Activated naive CD4-positive, alpha-beta T cell (primary cell): ENCODE results near the gene OXCT2.

ENCODE experiments used
- DNase-seq, 4 experiments: peaks; one replicate each; lab custom pipeline; 2025; lab: John Stamatoyannopoulos, UW

Gene OXCT2

DNA sequence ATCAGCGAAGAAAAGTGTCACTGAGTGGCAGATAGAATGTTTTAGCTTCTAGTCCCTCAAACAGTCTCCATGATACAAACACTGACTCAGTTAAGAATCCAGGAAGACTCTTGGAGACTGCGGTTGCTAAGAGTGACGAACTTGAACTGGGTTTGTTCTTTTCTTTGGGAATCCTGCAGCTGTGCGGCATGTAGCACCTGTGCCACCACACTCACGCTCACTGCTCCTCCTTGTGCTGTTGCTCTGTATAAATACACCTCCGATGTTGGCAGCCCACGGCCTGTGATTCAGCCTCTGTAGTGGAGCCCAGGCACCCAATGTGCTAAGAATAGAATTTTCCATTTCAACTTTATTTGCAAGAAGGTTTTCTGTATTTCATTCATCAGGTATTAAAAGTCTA lies 38.0 kb downstream of the OXCT2 start:
- DNase-seq, result no peak

DNA sequence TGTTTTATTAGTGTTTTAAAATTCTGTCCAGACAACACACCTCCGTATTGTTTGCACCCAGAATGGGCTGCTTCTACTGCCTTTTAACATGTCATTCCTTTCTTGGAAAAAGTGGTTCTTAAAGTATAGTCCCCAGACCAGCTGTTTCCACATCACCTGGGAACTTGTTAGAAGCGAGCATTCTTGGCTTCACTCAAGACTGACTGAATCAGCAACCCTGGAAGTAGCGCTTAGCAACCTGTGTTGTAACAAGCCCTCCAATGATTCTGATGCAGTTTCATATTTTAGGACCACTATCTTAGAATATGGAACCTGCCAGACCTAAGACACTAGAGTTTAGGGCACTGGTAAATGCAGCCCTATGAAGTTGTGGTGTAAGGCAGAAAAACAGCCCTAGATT lies 38.4 kb downstream of the OXCT2 start:
- DNase-seq, result no peak

DNA sequence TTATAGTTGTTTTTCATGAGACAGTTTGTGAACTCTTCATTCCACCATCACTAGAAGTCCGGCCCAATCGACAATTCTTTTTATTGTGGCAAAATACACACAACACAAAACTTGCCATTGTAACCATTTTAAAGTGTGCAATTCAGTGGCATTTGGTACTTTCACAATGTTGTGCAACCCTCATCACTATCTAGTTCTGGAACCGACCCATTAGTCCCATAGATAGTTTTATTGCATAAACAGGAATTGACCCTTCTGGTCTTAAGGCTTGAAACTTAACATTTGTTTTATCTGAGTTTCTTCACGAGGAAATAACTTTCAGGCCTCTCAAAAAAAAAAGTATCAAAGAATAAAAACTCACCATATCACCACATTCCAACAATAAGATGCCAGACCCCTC lies 41.3 kb downstream of the OXCT2 start:
- no peak for DNase-seq

DNA sequence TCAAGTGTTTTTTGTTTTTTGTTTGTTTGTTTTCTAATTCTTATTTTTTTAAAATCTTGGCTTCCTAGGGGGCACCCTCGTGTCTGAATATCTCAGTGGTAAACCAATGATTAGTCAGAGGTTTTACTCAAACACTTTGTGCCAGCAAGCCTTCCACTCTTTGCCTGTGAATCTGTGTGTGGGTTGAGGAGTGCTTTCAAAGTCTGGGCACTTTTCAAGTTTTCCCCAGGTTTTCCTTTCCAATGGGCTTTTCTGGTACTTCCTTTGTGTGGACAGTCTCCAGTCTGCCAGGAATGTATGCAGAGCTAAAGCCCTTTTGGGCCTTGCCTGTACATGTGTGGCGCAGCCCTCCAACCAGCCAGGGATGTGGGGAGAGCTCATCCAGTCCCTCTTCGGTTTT lies 42.1 kb downstream of the OXCT2 start:
- DNase-seq, result no peak

DNA sequence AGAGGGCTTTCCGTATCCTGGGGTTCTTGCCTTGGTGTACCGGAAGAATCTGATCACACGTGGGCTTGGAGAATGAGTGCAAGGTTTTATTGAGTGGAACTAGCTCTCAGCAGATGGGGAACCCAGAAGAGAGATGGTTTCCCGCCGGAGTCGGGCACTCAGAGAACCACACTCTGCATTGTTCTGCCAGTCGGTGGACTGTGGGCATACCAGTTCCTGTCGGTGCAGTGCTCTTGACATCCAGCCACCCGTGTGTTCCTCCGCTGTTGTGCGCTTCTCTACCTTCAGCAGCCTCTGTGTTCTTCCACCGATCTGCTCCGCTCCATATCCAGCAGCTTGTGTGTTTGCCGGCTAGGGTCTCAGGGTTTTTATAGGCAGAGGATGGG lies 43.2 kb downstream of the OXCT2 start:
- DNase-seq, result no peak

DNA sequence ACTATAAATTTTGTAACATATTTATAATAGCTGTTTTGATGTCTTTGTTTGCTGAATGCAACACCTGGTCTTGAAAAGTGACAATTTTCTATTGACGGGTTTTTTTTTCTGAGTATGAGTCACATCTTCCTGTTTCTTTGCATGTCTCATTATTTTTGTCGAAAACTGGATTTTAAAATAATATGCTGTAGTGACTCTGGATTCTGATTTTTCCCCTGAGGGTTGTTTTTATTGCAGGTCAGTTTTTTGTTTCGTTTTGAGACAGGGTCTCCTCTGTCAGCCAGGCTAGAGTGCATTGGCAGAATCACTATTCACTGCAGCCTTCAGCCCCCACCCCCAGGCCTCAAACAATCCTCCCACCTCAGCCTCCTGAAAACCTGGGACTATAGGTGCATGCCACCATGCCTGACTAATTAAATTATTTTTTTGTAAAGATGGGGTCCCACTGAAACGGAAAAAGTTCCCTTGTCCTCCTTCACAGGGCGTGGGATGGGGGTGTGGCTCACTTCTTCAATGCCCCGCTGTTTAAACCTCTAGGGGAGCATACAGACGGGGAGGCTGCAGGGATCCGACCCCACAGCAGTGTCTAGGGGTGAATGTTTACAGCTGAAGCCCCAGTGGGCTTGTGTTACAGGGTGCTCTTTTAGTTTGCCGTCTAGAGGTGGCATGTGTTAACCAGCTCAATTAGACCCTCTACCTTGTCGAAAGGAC lies 43.8 kb downstream of the OXCT2 start:
- no peak for DNase-seq

DNA sequence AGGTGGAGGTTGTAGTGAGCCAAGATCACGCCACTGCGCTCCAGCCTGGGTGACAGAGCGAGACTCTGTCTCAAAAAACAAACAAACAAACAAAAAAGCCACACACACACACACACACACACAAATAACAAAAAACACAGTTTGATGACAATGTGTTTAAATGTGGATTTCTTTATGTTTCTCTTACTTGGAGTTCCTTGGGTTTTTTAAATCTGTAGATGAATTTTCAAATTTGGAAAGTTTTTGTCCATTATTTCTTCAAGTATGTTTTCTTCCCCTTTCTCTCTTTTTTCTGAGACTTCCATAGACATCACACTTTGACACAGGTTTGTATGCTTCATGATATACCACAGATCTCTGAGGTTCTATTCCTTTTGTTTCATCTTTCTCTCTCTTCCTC lies 44.5 kb downstream of the OXCT2 start:
- DNase-seq, result no peak

DNA sequence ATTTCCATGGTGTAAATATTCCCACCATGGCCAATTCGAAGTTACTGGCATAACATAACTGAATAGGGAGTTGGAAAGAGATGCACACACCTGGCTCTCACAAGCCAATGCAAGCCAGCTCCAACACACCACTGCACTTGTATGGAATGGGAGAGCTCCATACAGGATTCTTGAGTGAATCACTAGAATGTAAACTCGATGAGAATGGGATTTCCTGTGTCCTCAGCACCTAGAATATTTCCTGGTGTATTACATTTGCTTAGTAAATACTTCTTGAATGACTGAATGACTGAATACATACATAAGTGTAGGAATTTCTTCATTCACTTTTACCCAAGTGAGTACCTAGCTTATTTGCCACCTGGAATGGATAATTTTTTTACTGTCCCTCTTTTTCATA lies 48.7 kb downstream of the OXCT2 start:
- no peak for DNase-seq

DNA sequence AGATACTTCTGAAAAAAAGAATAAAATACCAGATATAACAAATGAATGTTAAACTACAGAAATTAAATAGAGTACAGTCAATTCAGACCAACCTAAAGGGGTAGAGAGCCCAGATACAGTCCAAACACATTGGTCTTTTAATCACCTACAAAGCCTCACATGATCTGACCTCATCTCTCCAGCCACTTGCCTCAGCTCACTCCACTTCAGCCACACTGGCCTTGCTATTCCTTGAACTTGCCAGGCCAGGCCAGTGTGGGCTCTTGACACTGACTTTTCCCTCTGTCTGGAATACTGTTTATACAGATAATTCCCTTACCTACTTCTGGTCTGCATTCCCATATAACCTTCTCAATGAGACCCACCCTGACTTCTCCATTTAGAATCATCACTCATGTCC lies 49.5 kb downstream of the OXCT2 start:
- no peak for DNase-seq

DNA sequence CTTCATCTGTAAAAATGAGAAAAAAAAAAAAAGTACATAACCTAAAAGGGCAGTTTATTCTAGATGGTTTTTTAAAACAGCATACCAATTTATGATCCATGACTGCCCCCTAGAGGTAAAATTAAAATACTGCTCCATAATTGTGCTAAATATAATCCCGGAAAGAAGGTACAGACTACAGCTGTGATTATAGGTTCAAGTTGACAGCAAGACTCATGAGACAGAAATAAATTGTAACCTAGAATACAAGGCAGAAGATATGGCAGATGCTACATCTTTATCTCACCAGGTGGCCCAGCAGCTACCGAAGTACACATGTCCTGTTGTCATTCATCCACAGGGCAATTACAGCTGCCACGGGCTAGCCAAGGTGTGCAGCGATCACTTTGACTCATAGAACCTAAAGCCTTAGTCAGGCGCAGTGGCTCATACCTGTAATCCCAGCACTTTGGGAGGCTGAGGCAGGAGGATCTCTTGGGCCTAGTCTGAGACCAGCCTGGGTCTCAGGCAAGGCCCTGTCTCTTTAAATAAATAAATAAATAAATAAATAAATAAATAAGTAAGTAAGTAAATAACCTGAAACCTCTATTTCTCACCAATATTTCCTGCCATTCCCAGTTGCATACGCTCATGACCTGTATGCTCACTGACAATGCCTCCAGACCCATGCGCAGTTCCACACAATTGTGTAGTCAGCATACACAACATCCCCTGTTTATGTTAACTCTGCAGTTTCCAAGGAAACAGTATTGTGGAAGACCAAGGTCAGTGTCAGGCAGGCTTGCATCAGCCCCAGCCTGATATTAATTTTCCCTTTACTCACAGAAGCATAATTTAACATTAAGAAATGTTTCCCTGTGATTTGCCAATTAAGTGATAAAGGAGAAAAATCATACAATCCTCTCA lies 50.8 kb downstream of the OXCT2 start:
- no peak for DNase-seq
